HG03135 (cell line): ENCODE measurements around the gene PEAK3.
A peak's percentile ranks its signal among the peaks of the same experiment; 100 is the strongest.

Experiments used
- ATAC-seq: cut with Tn5 transposase; IDR thresholded peaks from one replicate; pipeline ENCODE4 v1.9.1; 2021; ENCODE audit warnings: mild to moderate bottlenecking, moderate library complexity; ENCODE audit not compliant: unreplicated experiment

Gene PEAK3

DNA sequence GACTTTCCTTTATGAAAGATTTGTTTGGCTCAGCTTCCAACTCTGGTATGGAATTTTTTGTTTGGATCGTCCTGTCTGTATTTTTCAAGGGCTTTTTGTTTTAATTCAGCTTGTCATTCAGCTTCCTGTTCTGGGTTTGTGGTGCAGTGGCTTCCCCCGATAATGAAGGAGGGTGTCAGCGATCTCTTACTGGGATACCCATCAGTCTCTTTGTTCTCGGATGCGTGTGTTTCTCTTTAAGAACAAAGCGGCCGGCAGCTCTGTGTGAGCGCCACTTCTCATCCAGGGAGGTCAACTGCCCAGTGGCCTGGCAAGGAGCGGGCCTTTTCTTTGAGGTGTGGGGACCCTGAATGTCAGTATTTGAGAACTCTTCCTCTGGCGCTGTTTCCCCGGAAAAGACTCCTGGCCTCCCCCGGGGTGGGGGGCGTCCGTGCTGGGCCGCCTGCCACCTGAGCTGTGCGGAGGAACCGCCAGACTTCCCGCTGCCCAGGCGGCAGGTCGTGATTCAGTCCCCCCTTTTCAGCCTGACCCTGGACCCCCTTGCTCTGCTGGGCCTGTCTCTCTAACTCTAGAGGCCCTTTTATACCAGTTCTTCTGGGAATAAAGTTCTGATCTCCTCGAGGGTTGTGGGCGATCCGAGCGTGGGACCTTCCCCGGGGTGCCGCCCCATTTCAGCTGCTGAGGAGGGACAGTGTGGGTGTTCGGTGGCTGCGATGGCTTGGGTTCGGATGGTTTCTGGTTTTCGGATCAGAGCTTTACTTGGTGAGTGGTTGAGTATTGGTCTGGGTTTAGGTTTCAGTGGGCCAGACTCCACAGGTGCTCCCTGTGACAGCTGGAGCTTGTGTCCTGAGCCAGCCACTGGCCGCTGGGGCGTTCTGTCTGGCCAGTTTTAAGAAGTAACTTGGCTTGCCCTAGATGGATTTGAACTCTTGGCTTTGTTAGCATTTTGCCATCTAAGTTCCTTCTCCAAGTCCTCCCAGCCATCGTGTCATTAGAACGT lies 41.9 kb downstream of the PEAK3 start:
- ATAC-seq: no peak

DNA sequence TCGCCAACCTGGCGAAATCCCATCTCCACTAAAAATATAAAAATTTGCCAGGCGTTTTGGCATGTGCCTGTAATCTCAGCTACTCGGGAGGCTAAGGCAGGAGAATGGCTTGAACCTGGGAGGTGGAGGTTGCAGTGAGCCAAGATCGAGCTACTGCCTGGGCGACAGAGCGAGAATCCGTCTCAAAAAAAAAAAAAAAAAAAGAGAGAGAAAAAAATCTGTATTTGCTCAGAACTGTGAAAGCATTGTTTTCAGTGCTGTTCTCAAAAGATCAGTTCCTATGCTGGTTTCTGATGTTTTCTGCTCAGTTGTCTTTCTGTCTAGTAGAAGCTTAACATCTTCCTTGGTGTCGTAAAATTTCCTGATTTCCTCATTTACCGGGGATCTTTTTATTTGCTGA lies 42.8 kb downstream of the PEAK3 start:
- no peak for ATAC-seq

DNA sequence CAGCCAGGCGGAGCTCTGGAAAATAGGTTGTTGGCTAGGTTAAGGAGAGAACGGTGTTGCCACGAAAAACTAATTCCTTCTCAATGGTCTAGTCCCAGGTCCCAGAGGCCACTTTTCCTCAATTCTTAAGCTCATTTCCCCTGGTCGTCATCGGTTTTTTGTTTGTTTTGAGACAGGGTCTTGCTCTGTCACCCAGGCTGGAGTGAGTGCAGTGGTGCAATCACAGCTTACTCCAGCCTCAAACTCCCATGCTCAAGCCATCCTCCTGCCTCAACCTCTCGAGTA lies 44.2 kb downstream of the PEAK3 start:
- ATAC-seq: no peak

DNA sequence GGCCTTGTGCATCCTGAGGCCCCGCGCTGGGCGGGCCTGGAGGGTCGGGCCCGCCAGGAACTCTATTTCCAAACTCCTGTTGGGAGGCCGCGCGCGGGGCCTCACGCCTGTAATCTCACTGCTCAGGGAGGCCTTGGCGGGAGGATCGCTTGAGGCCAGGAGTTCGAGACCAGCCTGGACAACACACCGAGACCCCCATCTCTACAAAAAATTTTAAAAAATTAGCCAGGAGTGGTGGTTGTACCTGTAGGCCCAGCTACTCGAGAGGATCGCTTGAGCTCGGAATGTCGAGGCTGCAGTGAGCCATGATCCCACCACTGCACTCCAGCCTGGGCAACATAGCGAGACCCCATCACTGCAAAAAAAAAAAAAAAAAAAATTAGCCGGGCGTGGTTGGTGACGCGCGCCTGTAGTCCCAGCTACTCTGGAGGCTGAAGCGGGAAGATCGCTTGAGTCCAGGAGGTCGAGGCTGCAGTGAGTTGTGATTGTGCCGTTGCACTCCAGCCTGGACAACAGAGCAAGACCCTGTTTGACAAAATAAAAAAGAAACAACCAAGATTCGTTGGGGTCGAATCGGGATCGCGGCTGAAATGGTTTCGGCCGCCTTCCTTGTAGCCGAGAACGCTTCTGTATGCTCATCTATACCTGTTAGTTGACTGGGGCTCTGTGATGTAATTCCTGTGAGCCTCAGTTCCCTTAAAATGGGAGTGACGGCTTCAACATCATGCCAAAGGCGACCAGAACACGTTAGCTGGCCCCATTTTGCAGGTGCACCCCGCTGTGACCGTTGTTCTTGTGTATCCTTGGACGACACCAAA lies 44.7 kb downstream of the PEAK3 start:
- no peak for ATAC-seq

DNA sequence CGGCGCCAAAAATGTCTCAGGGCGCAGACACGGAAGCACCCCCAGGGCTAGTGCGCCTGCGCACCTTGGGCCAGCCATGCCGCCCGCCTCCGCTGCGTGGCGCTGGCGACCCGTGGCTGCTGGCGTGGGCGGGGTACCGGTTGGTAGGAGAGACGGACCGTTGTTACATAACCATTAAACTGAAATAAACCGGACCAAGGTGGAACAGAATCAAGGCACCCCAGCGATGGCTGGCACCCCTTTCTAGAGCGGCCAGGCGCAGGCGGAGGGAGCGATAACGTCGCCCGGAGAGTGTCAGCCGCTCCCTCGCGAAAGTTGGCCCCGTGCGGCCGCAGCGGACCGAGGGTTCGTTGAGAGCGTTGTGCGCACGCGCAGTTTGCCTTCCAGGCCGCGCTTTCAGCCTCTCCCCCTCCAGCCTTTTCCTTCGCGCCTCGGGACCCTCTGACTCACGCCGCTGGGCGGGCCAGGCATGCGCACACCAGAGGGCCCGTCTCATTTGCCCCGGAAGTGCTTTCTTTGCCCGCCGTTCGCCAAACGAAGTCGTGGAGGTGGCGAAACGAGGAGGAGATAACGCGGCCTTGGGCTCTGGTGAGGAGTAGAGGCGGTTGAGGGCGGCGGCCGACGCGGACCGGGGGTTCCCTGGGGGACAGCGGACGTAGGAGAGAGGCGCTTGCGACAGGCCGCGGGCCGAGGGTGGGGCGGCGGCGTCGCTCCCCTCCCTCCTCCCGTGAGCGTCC lies 45.5 kb downstream of the PEAK3 start, which contains the start of the genes PLEKHJ1 and SF3A2:
Gene PLEKHJ1 (minus strand): TSS at position 16 of the 737 bp plus-strand sequence. CDS start 81 bp downstream, outside the sequence.
Gene SF3A2 (plus strand): TSS at position 511 of the 737 bp plus-strand sequence. CDS start 6,595 bp downstream, outside the sequence.
- ATAC-seq: peak; percentile 67

DNA sequence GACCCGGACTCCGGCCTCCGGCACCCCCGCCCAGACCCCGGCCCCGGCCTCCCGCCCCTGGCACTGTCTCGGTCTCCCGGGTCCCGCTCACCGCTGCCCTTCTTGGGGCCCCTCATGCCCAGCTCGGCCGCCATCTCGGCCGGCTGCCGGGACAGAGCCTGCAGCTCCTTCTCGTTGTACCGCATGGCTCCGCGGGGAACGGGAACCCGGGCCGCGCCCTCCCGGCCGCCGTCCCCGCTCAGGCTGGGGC lies 46.0 kb downstream of the PEAK3 start:
- no peak for ATAC-seq

DNA sequence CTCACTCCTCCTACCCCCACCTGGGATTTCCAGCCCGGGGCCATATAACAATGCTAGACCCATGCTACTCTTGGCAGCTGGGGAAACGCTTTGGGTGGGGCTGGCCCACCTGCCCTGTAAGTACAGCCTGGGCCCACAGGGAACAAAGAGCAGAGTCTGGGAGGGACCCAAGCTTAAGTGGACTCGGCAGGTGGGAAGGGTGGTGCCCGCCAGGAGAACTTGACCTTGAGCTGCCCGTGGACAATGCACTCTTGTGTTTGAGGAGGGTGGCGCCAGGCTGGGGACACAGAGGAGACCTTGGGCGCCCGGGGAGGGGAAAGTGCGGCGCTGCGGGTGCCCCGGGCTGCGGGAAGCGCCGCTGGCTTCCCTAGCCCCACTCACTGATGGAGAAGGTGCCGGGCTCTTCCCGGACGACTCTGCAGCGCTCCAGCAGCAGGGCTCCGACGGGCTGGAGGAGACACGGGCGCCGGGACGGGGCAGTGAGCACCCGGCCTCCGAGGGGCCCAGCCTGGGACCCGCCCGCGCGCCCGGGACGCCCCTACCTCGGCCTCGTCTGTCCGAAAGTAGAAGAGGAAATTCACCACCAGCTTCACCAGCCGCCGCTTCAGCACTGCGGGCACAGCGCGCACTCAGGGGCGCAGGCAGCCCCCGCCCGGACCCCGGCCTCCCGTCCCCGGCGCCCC lies 46.5 kb downstream of the PEAK3 start:
- ATAC-seq: peak; percentile 12

DNA sequence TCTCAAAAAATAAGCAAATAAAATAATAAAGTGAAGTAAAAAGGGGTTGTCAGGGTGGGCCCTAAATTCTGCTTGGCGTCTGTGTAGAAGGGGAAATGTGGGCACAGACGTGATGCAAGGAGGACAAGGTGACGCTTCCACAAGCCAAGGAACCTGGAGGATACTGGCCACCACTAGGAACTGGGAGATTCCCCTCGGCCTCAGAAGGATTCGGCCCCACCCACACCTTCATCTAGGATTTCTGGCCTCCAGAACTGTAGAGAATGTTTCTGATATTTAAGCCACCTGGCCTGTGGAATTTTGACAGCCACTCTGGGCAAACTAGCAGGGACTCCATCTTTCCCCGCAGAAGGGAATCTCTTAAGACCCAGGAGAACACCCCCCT lies 47.0 kb downstream of the PEAK3 start:
- no peak for ATAC-seq

DNA sequence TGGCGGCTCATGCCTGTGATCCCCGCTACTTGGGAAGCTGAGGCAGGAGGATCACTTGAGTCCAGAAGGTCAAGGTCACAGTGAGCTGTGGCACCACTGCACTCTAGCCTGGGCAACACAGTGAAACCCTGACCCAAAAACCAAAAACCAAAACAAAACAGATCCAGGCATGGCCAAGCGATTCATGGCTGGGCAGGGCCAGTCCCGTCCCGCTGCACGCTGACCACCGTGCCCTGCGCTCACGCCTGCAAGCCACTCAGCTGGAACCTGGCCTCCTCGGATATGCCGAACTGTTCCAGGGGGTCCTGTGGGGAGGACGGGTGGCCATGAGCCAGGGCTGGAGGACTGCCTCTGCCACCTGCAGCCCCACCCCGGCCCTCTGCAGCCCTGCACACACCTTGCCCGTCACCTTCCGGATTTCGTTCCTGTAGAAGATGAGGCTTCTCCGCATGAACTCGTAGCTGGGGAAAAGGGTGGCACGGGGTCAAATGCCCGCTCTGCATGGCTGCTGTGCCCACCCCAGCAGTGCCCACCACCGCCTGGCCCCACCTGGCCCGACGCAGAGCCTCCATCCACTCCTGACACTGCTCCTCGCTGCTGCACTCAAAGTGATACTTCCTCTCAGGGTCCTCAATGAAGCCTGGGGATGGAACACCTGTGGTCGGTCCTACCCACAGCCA lies 48.2 kb downstream of the PEAK3 start:
- no peak for ATAC-seq

DNA sequence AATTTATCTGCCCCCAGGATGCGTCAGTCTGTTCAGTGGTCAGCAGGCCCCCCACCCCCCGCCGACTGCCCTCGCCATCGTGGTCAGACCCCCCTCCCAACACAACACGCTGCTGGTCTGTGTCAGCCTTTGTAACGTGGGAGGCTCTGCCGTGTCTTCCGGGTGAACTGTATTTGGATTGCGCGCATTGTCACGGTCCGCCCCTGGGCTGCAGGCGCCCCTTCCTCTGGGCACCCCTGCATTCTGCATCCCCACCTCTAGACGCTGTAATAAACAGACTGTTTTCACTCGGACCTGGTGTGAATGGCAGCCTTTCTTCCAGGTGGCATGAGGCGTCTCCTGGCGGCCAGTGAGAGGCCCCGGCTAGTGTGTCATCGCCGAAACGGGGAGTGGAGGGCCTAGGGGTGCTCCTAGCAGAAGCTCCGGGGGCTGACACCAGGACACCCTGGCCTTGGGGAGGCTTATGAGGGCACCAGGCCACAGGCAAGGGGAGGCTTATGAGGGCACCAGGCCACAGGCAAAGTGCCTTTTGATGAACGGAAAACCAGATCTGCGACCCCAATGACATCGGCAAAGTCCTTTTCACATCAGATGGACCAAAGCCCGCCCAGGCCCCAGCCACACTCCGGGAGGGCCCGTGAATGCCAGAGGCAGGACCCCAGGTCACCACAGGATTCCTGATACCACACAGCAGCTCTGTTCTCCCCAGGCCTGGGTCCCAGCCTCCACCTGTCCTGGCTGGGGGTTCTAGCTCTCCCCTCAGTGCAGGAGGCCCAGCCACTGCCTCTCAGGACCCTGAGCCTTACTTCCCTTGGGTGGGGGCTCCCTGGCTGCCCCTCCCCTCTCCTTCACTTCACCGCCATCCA lies 49.5 kb downstream of the PEAK3 start:
- ATAC-seq: no peak

DNA sequence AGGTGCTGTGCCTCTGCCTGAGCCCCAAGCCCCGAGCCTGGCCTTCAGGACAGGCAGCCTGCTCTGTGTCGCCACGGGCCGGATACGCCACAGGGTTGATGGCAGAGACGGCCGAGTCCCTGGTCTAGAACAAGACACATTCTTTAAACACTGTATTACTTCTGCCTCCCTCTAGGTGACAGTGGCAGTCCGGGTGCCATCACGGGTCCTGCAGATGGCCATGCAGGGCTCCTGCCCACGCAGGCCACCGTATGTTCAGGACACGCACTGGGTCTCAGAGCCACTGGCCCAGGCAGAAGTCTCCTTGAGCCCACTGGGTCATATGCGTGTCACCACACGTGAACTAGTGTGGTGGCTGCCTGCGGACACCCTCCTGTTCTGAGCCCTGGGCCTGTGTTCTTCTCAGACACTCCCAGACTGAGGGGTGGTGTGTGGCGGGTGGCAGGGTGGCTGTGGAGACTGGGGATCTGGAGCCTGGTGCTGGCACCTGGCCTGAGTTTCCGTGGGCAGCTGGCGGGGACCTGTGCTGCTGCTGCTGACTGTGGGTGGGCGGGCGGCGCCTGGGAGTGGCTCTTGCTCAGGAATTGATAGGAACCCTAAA lies 50.3 kb downstream of the PEAK3 start:
- no peak for ATAC-seq

DNA sequence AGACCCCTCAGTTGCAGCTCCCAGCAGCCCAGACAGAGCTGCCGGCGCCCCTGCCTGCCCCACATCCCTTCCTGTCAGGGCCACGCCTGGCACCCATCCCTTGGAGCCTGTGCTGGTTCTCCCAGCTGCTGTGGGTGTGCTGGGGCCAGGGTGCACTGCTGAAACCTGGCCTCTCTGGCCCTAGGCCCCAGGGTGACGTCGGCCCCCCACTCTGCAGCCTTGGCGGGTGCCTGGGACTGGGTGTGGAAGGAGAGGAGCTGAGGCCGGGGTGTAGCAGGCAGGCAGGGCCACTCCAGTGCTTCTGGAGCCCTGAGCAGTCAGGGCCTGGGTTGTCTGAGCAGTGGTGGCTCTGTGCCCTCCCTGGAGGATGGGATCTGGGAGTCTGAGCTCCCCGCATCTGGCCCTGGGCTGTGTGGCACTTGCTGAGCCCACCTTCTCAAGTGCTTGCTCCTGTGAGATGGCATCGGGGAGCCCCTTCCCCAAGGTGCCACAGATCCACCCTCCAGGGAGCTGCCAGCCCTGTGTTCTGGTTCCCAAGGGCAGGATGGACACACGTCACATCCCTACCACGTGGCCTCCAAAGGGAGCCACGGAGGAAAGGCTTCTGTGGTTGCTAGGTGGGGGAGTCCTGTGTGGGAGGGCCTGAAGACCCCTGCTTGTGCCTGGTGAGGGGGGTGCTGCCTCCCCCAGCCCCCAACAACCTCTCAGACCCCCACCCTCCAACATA lies 51.0 kb downstream of the PEAK3 start:
- ATAC-seq: no peak

DNA sequence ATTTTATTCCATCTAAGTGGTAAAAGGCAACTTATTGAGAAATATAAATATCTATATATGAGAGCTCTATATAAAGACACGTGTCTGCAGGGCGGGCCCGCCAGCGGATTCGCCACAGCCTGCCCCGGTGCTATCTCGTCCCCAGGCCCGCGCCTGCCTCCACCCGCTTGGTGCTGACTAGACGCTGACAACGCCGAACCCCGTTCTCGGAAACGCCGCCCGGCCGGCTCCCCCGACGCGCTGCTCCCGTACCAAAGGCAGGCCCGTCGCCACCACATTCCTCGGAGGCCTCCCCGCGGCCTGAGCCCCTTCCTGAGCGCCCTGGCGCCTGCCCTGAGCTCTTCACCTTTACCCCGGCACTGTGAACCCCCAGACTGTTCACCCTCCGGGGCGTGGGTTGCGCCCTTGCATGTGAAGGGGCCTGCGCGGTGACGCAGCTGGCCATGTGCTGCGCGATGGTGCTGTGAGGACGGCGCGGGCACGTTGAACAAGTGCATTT lies 51.9 kb downstream of the PEAK3 start:
- no peak for ATAC-seq

DNA sequence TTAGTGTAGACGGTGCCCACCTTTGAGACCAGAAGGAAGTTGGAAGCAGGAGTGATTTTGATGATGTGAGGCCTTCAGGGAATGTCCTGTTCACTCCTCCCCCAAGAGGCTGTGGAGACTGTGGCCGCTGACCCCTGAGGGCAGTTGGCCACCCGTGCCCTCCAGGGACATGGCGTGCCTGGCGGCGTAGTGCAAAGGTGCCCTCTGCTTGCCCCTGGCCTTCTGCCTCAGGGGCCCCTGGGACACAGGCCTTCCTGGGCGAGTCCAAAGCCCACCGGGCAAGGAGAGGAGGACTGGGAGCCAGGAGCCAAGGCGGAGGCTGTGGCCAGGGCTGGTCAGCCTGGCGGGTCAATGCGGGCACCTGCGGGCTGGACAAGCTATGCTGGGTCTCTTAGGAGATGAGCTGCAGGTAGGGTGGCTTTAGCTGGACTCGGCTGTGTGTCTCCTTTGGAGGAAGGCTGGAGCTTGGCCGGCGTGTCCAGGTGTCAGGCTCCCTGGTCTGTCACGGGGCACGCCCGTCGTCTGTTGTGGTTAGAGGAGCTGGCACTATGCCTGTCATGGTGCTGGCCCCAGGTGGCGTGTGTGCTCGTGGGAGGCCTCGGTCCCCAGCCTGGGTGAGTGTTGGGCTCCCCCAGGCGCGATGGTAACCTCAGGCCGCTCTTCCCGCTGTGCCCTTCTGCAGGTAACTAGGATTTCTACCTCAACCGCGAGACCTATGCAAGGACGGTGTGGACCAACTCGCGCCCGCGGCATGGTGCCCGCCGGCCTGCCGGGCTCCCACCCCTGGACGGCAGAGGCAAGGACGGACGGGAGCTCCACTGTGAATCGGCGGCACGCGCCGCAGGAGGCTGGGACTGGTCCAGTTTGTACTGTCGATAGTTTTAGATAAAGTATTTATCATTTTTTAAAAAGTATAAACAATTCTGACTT lies 52.6 kb downstream of the PEAK3 start:
- no peak for ATAC-seq

DNA sequence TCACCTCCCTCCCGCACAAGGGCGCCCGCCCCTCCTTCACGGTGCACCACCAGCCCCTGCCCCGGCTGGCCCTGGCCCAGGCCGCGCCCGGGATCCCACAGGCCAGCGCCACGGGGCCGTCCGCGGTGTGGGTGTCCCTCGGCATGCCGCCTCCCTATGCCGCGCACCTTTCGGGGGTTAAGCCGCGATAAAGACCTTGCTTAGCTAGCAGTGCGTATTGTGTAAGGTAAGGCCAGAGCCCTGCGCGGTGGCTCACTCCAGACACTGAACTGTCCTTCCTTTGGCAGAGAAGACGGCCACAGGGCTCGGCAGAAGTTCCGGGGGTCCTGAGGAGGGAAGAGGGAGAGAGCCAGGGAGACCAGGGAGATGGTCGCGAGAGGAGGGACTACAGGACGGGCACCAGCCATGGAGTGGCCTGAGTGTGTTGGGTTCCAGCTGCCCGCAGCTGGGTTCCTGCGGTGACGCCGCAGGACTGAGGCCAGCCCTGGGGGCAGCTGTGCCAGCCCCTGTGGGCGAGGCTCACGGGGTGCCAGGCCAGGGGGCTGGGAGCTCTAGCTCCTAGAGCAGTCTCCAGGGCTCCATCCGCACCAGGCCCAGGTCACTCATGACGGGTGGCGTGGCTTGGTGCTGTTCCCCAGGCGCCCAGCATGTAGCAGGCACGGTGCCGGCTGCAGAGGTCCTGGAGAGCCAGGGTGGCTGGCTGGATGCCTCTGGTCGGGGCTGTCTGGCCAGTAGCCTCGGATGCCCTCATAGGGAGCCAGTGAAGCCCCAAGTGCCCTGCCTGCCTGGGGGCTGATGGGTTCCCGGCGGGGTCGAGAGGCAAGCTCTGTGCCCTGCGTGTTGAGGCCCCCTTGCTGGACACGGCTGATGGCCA lies 53.6 kb downstream of the PEAK3 start:
- ATAC-seq: no peak
